ENCODE results near the gene SLFN14. TPM values are rescaled to one million over a fixed set of nuclear protein-coding genes. Genes with fewer than 3 reads are reported as not detected.

SLFN14 gene
- total and polyA plus RNA-seq, 2 of the 4 experiments (the other 2 are of a cell fraction): not detected

DNA sequence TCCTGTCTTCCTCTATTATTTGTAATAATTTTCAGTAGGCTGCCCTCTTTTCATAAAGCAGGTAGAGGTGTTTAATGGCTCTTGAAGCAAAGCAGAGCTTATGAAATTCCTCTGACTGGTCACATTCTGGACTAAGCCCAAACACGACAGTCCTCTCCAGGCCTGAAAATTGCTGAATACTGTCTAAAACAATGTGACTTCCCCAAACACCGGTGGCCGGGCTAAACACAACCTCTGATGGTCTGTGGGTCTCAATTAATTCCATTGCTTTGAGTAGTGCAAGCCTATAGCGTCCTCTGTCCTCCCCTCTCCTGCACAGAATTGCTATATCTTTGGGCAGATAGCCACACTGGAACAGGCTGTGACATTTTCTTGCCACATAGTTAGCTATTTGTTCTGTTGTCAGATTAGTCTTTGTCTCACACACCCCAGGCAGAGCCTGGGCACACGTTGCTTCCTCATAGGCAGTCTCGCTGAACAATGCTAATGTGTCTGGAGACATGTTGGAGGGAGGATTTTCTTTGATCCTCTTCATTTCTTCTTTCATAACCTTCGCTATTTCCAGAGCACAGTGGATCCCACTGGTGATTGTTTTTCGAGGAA is 12.3 kb downstream of the SLFN14 start:
- peaks cover 24% of the 10 kb centered on the region for H3K27me3 ChIP-seq (ENCODE audit: control insufficient read depth, insufficient read depth, low read length)
- dilution Hi-C loops (cut with HindIII; ENCODE audit: low sequenced_read_pairs, unreplicated experiment): loop anchor here (25.0 kb wide), 2 partner anchors 236 to 361 kb away; partner anchors contain the start of gene SLC35G3
- no peak overlapping the region for H3K27ac ChIP-seq (ENCODE audit: insufficient read depth, low read length)
- intact Hi-C loops (cut with micrococcal nuclease): loop anchor here (10.0 kb wide), 1 partner anchor 554 kb away; no protein-coding TSS in a partner anchor
- H3K23ac ChIP-seq (ENCODE audit: low read depth, low read length): no peak overlapping the region
- in situ Hi-C loops (cut with MboI; ENCODE audit: low sequenced_read_pairs): loop anchor here (25.0 kb wide), 1 partner anchor 1136 kb away; no protein-coding TSS in a partner anchor
- no CpG with 5 or more reads among the region's 8 CpGs for WGBS, 2 experiments (ENCODE audit: extremely low coverage in 2 of 2, insufficient read length in 1 of 2)
- H3K79me1 ChIP-seq (ENCODE audit: low read depth in 1 of 2, low read length in 2 of 2): no peaks in the 10 kb centered on the region
- no peaks in the 10 kb centered on the region for H3K4me1 ChIP-seq (ENCODE audit: control insufficient read depth, insufficient read depth, low read length)
- TF ChIP-seq MAFK (IDR thresholded peaks at IDR 0.05; ENCODE audit: low read depth, low read length): no peak
- TF ChIP-seq USF2 (IDR thresholded peaks at IDR 0.05; ENCODE audit: low read depth, low read length): no peak
- TF ChIP-seq SMC3 (IDR thresholded peaks at IDR 0.05; ENCODE audit: low read depth, low read length): no peak
- POLR2A ChIA-PET (ENCODE audit: unreplicated experiment): no interaction called here
- no peak overlapping the region for H3K4me3 ChIP-seq (ENCODE audit: insufficient read depth, low read depth, low read length)
- no peak overlapping the region for H2AFZ ChIP-seq (replicated peaks; ENCODE audit: low read length, poor library complexity)
- no peak overlapping the region for H2AK9ac ChIP-seq (replicated peaks; ENCODE audit: low read depth, low read length, poor library complexity)
- H4K20me1 ChIP-seq (ENCODE audit: insufficient read depth, low read length): no peaks in the 10 kb centered on the region
- H3K9me3 ChIP-seq (ENCODE audit: control insufficient read depth, insufficient read depth, low read length): no peaks in the 10 kb centered on the region
- no peak overlapping the region for H4K91ac ChIP-seq (ENCODE audit: insufficient read depth, low read depth, low read length)
- no peak overlapping the region for H2BK5ac ChIP-seq (ENCODE audit: low read depth, low read length, poor library complexity, severe bottlenecking)
- H2BK20ac ChIP-seq (ENCODE audit: low read depth, low read length): no peak overlapping the region
- H3K36me3 ChIP-seq (ENCODE audit: control insufficient read depth, insufficient read depth, low read length): no peaks in the 10 kb centered on the region
- ATAC-seq (ENCODE audit: low read depth) (no peak), DNase-seq (no peak)
- no peak overlapping the region for H3K18ac ChIP-seq (ENCODE audit: low read depth, low read length)
- no peak overlapping the region for H2AK5ac ChIP-seq (ENCODE audit: low read depth, low read length)
- H3K4ac ChIP-seq (ENCODE audit: low read depth, low read length): no peak overlapping the region
- H3K9me1 ChIP-seq (ENCODE audit: insufficient read depth, low read length): no peaks in the 10 kb centered on the region
- H3K56ac ChIP-seq (ENCODE audit: extremely low read depth, insufficient read depth, low read length): no peak overlapping the region
- no peak overlapping the region for H3K9ac ChIP-seq (ENCODE audit: low read depth, low read length)
- no peak overlapping the region for H4K5ac ChIP-seq (ENCODE audit: low read depth, low read length)
- H3K4me2 ChIP-seq (ENCODE audit: low read depth, low read length): no peak overlapping the region
- BruUV-seq (replicated peaks): no TSS peak
- H4K8ac ChIP-seq (ENCODE audit: low read depth in 2 of 2, low read length in 2 of 2): no peak overlapping the region
- no peak overlapping the region for H3K14ac ChIP-seq (replicated peaks; ENCODE audit: low read depth, low read length)
- no peak overlapping the region for H2BK120ac ChIP-seq (ENCODE audit: low read depth, low read length)
- no peak overlapping the region for H2BK15ac ChIP-seq (ENCODE audit: low read depth, low read length)
- CTCF ChIA-PET: interaction anchor here (1.0 kb wide), 1 partner anchor 568 kb away, joined by 4 read pairs; no protein-coding TSS in a partner anchor

Measured in IMR-90 (cell line).